Choroid plexus epithelial cell (primary cell): Measurements from ENCODE around the gene HNRNPD.
"Not testable (repeated sequence)": the region's sequence is repeated elsewhere in the genome, so short reads cannot be mapped to it uniquely, and the experiment has no call there.

ENCODE experiments used
- DNase-seq: peaks from one replicate; pipeline ENCODE4 v3.0.0-alpha.2; 2010; ENCODE audit warnings: low read depth
- H3K4me3 ChIP-seq: 2 replicates; pipeline ENCODE4 v1.5.1; 2011; ENCODE audit warnings: low read depth, mild to moderate bottlenecking, control low read depth, low read length, moderate library complexity
- TF ChIP-seq, protein P1 (sequence below): conservative IDR thresholded peaks from 2 replicates; pipeline ENCODE4 v1.5.1; 2011; ENCODE audit warnings: low read depth, mild to moderate bottlenecking, control low read depth, inconsistent platforms, low read length, moderate library complexity

HNRNPD gene

DNA sequence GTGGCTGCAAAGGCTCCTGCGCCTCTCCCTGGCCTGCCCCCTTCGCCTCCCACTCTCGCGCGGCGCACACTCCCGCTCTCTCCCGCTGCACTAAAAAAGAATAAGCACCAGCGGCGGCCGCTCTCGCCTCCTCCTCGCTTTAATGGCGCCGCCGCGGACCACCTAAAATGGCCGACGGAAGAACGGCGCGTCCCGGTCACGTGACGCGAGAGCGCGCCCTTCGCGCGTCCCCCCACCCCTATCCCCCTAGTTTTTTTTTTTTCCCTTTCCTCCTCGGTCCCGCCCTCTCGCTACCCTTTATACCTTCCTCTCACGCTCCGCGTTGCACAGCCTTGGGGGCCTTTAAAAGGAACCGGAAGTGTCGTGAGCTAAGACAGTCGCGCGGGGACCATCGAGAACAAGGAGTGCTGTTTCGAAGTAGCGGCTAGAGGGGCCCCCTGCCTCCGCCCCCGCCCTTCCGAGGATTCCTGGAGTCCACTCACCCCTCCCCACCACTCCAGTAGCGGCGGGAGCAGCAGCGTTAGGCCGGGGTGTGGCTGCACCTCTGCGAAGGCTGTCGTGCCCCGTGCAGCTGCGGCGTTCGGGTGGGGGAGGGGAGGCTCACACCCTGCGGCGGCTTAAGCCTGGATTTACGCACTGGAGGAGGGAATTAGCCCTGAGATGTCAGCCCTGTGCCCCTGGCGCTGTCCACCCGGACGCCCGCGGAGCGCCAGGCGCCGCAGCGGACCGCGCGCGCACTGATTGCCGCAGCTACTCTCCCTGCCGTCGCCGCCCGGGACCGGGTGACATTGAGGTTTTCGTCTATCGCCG lies at the start of gene HNRNPD:
TSS of gene HNRNPD (minus strand) at position 176 of the 810 bp plus-strand sequence. CDS start 313 bp downstream, outside the sequence.
- DNase-seq: peak; percentile 100
- TF ChIP-seq, protein P1, sequence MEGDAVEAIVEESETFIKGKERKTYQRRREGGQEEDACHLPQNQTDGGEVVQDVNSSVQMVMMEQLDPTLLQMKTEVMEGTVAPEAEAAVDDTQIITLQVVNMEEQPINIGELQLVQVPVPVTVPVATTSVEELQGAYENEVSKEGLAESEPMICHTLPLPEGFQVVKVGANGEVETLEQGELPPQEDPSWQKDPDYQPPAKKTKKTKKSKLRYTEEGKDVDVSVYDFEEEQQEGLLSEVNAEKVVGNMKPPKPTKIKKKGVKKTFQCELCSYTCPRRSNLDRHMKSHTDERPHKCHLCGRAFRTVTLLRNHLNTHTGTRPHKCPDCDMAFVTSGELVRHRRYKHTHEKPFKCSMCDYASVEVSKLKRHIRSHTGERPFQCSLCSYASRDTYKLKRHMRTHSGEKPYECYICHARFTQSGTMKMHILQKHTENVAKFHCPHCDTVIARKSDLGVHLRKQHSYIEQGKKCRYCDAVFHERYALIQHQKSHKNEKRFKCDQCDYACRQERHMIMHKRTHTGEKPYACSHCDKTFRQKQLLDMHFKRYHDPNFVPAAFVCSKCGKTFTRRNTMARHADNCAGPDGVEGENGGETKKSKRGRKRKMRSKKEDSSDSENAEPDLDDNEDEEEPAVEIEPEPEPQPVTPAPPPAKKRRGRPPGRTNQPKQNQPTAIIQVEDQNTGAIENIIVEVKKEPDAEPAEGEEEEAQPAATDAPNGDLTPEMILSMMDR: no peak
- H3K4me3 ChIP-seq: peak within 1 kb of the TSS; percentile 99

DNA sequence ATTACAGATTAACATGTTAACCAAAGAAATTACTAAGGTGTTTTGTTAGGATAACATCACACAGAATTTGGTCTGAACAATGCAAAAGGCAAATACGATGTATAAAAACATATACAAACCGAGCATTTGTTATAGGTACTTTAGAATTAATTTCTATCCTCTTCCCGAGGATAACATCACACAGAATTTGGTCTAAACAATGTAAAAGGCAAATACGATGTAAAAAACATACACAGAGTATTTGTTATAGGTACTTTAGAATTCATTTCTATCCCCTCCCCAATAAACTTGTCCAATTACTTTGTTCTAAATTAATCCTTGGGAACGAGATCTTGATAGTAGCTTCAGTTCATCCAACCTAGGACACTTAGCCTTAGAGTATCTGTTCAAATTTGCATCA lies 48.8 kb upstream of the HNRNPD start:
- DNase-seq: no peak
- no peak overlapping the region for H3K4me3 ChIP-seq
- TF ChIP-seq, protein P1: no peak

GRCh38 chr4:82421796-82422560 lies 48.2 kb upstream of the HNRNPD start:
- TF ChIP-seq, protein P1: no peak
- DNase-seq: no peak
- no peak overlapping the region for H3K4me3 ChIP-seq

- no peak overlapping the region for H3K4me3 ChIP-seq
- no peak for DNase-seq
- TF ChIP-seq, protein P1: no peak
These were observed 45.7 kb upstream of the HNRNPD start for GRCh38 chr4:82419451-82419850.

GRCh38 chr4:82415922-82416365 lies 42.2 kb upstream of the HNRNPD start:
- peak; percentile 39 for DNase-seq
- TF ChIP-seq, protein P1: no peak
- H3K4me3 ChIP-seq: peak overlapping the region; percentile 15

- DNase-seq, H3K4me3 ChIP-seq: not testable (repeated sequence)
These were observed 41.3 kb upstream of the HNRNPD start for GRCh38 chr4:82415061-82415460.

- TF ChIP-seq, protein P1: no peak
- no peak overlapping the region for H3K4me3 ChIP-seq
These were observed 29.9 kb upstream of the HNRNPD start for GRCh38 chr4:82403725-82404124.

More at GRCh38 chr4:82403725-82404124, 29.9 kb upstream of the HNRNPD start:
- DNase-seq: peak; percentile 28
